ENCODE results near the gene STPG3.

DNA sequence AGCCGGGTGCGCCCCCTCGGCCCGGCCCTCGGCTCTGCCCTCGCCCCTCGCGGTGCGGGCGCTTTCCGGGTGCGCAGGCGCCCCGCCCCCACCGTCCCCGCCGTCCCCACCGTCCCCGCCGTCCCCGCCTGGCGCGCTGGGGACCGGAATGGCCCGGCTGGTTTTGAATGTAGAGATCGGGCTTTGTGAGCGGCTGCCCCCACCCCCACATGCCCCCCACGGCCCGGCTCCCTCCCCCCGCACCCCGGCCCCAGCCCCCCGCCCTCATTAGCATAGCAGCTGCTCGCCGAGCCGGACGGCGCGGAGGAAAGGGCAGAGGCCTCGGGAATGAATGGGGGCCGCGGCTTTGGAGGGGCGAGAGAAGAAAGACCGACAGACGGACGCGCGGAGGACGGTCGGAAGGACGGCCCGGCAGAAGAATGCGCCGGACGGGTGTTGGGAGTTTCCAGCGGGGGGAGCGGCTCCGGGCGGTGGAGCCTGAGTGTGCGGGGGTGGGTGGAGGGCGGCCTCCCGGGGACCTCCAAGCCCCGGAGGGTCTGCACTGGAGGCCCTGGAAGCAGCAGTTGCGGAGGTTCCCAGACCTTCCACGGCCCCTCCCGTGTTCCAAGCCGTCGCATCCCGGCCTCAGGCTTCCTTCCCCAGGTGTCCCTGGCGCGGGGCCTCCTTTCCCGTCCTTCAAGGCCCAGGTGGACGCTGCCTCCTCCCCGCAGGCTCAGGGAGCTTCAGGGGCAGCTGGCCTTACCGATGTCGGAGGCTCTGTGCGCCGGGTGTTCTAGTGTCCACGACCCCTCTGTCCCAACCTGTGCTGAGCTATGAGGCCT, 45.0 kb downstream of the STPG3 start:
- TF ChIP-seq CTCF (IDR thresholded peaks at IDR 0.05) (no peak), POLR2A (IDR thresholded peaks at IDR 0.05) (no peak)

Data from adrenal gland (tissue), 5 donors.